Activated naive CD4-positive, alpha-beta T cell treated with anti-CD3 and anti-CD28 coated beads, Interleukin-2, amount 10 ng/mL, durations not matched to agents 7 days and 5 days (primary cell): ENCODE measurements around the gene RARS1.
A peak's percentile ranks its signal among the peaks of the same experiment; 100 is the strongest.

Source experiments
- CTCF ChIA-PET: fragments of 350-600 bp; sonication (Branson Sonifier 250); formaldehyde crosslinking; loops from one replicate; lab custom pipeline; 2021; ENCODE audit warnings: antibody characterized with exemption; lab: Charles Lee
- DNase-seq: peaks from one replicate; pipeline ENCODE4 v3.0.0-alpha.2; 2020
- H3K27ac Mint-ChIP-seq: one replicate; pipeline ENCODE4 v1.8.0; 2021; ENCODE audit warnings: mild to moderate bottlenecking, moderate library complexity, mixed read lengths
- H3K27me3 Mint-ChIP-seq: one replicate; pipeline ENCODE4 v1.8.0; 2021; ENCODE audit warnings: mild to moderate bottlenecking, mixed read lengths
- H3K36me3 Mint-ChIP-seq: one replicate; pipeline ENCODE4 v1.8.0; 2021; ENCODE audit warnings: mixed read lengths
- H3K4me1 Mint-ChIP-seq: one replicate; pipeline ENCODE4 v1.8.0; 2021; ENCODE audit warnings: mixed read lengths
- H3K4me3 Mint-ChIP-seq: one replicate; pipeline ENCODE4 v1.8.0; 2021; ENCODE audit warnings: mild to moderate bottlenecking, moderate library complexity, mixed read lengths
- H3K9me3 Mint-ChIP-seq: one replicate; pipeline ENCODE4 v1.8.0; 2021; ENCODE audit warnings: mixed read lengths

The RARS1 gene

GRCh38 chr5:168467755-168468330, 18.4 kb upstream of the RARS1 start:
- H3K9me3 Mint-ChIP-seq: no peaks in the 10 kb centered on the region
- H3K4me1 Mint-ChIP-seq: peaks cover 7% of the 10 kb centered on the region
- H3K36me3 Mint-ChIP-seq: no peaks in the 10 kb centered on the region
- H3K4me3 Mint-ChIP-seq: no peak overlapping the region
- CTCF ChIA-PET: no interaction called here
- no peak overlapping the region for H3K27ac Mint-ChIP-seq
- H3K27me3 Mint-ChIP-seq: peaks cover 3% of the 10 kb centered on the region
- DNase-seq: no peak

- H3K4me3 Mint-ChIP-seq: no peak overlapping the region
Observed at GRCh38 chr5:168468836-168469235, 17.4 kb upstream of the RARS1 start.

GRCh38 chr5:168469816-168470215, 16.5 kb upstream of the RARS1 start:
- Mint-ChIP-seq H3K9me3 (no peaks in the 10 kb centered on the region), H3K4me1 (no peaks in the 10 kb centered on the region)

More at GRCh38 chr5:168468836-168469235, 17.4 kb upstream of the RARS1 start:
- H3K27me3 Mint-ChIP-seq: peaks cover 3% of the 10 kb centered on the region
- H3K36me3 Mint-ChIP-seq: no peaks in the 10 kb centered on the region
- H3K4me1 Mint-ChIP-seq: peaks cover 6% of the 10 kb centered on the region
- H3K9me3 Mint-ChIP-seq: no peaks in the 10 kb centered on the region
- no peak overlapping the region for H3K27ac Mint-ChIP-seq
- no peak for DNase-seq
- CTCF ChIA-PET: no interaction called here

DNA sequence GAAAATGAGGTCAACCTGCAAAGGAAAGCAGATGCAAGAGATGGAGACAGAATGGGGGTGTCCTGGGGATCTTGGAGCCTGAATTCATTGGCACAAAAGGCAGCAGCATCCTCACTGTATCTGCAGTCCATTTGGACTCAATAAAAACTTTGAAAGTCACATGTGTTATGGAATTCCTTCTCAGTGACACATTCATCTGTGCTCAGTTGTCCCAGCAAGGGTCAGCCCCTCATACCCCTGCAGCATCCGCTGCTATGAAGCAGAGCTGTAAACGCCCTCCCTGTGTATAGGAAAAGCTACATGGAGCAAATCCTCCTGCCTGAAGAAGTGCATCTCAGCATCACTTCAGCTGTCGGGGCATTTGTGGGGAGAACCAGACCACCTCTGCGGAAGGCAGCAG, 14.5 kb upstream of the RARS1 start:
- Mint-ChIP-seq H3K4me1 (no peaks in the 10 kb centered on the region), H3K4me3 (no peak overlapping the region), H3K27ac (no peak overlapping the region), H3K27me3 (no peaks in the 10 kb centered on the region), H3K36me3 (no peaks in the 10 kb centered on the region), H3K9me3 (no peaks in the 10 kb centered on the region)
- DNase-seq: no peak
- CTCF ChIA-PET: no interaction called here

More at GRCh38 chr5:168469816-168470215, 16.5 kb upstream of the RARS1 start:
- Mint-ChIP-seq H3K4me3 (no peak overlapping the region), H3K27ac (no peak overlapping the region), H3K27me3 (no peaks in the 10 kb centered on the region), H3K36me3 (no peaks in the 10 kb centered on the region)
- DNase-seq: no peak
- CTCF ChIA-PET: no interaction called here

- Mint-ChIP-seq H3K27me3 (no peaks in the 10 kb centered on the region), H3K4me1 (peaks cover 2% of the 10 kb centered on the region), H3K36me3 (no peaks in the 10 kb centered on the region), H3K27ac (no peak overlapping the region), H3K4me3 (no peak overlapping the region), H3K9me3 (no peaks in the 10 kb centered on the region)
- CTCF ChIA-PET: no interaction called here
- DNase-seq: no peak
Observed at GRCh38 chr5:168472329-168472728, 13.9 kb upstream of the RARS1 start.

DNA sequence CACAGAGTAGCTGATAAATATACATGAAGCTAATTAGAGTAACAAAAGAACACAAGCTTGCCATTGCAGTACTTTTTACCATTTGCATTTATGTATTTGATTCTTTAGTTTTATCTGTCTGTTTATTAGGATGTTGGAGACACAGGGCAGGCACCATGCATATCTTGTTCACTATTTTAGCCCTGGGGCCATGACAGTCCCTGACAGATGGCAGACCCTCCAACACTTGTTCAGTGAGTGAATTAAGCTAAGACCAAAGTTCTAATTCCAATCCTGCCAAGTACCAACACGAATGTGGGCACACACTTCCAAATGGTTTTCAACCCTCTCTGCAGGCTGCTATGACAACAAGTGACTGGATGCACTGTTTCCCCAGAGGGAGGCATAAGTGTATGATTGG, 12.0 kb upstream of the RARS1 start:
- H3K36me3 Mint-ChIP-seq: no peaks in the 10 kb centered on the region
- no peak overlapping the region for H3K4me3 Mint-ChIP-seq
- no peak for DNase-seq
- no peaks in the 10 kb centered on the region for H3K9me3 Mint-ChIP-seq
- no peak overlapping the region for H3K27ac Mint-ChIP-seq
- CTCF ChIA-PET: no interaction called here
- H3K4me1 Mint-ChIP-seq: peaks cover 2% of the 10 kb centered on the region
- peaks cover 4% of the 10 kb centered on the region for H3K27me3 Mint-ChIP-seq

DNA sequence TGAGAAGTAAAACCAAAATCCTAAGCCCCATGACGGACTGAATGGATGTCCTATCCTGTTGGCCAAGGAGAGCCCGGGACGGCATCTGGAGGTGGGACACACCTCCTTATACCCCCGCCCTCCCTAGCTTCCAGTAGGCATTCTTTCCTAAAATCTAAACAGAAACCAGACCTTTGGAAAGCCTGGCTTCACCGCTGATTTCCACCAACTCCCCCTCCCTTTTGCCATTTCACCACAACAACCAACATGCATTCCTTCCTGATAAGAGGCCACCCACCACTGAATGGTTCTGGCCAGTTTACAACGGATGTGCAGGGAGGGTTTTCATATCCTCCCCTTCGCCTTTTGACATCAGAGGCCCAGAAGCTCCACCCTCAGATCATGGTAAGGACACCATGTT, 9.2 kb upstream of the RARS1 start:
- CTCF ChIA-PET: no interaction called here
- H3K36me3 Mint-ChIP-seq: no peaks in the 10 kb centered on the region
- no peaks in the 10 kb centered on the region for H3K9me3 Mint-ChIP-seq
- H3K4me1 Mint-ChIP-seq: peaks cover 8% of the 10 kb centered on the region
- H3K27me3 Mint-ChIP-seq: peaks cover 7% of the 10 kb centered on the region
- no peak overlapping the region for H3K4me3 Mint-ChIP-seq
- no peak for DNase-seq
- H3K27ac Mint-ChIP-seq: no peak overlapping the region

DNA sequence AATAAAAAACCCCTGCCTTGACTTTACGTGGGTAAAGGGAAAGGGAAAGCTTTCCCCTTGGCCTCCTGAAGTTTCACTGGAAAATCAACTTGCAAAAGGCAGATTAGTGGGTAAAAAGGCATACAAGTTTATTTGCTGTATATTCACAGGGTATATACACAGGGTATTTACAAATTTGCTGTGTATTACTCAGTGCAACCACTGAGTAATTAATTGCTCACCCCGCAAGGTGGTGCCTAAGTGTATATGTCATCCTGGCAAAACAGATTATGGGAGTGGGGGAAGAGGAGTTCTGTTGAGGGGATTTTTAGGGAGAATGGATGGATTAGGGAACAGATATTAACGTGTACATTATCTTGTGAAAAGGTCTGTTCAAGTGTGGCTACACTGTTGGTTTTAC, 7.1 kb upstream of the RARS1 start:
- H3K36me3 Mint-ChIP-seq: no peaks in the 10 kb centered on the region
- H3K27ac Mint-ChIP-seq: no peak overlapping the region
- peaks cover 10% of the 10 kb centered on the region for H3K27me3 Mint-ChIP-seq
- H3K9me3 Mint-ChIP-seq: no peaks in the 10 kb centered on the region
- CTCF ChIA-PET: no interaction called here
- no peak overlapping the region for H3K4me3 Mint-ChIP-seq
- DNase-seq: no peak
- peaks cover 8% of the 10 kb centered on the region for H3K4me1 Mint-ChIP-seq

DNA sequence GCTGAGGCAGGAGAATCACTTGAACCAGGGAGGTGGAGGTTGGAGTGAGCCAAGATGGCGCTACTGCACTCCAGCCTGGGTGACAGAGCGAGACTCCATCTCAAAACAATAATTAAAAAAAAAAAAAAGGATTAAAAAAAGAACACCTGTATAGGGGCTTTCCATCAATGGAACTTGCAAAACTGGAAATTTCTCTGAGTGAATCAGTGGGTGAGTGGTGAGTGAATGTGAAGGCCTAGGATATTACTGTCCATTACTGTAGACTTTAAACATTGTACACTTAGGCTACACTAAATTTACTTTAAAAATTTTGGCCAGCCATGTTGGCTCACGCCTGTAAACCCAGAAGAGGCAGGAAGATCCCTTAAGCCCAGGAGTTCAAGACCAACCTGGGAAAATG, 5.7 kb upstream of the RARS1 start:
- Mint-ChIP-seq H3K4me1 (peaks cover 15% of the 10 kb centered on the region), H3K4me3 (no peak overlapping the region), H3K9me3 (no peaks in the 10 kb centered on the region), H3K27me3 (peaks cover 10% of the 10 kb centered on the region), H3K36me3 (no peaks in the 10 kb centered on the region), H3K27ac (no peak overlapping the region)
- DNase-seq: no peak
- CTCF ChIA-PET: no interaction called here

- no peaks in the 10 kb centered on the region for H3K9me3 Mint-ChIP-seq
- peaks cover 22% of the 10 kb centered on the region for H3K4me1 Mint-ChIP-seq
- peaks cover 2% of the 10 kb centered on the region for H3K36me3 Mint-ChIP-seq
- DNase-seq: peak; percentile 24
- CTCF ChIA-PET: no interaction called here
- H3K4me3 Mint-ChIP-seq: no peak overlapping the region
- no peak overlapping the region for H3K27ac Mint-ChIP-seq
- H3K27me3 Mint-ChIP-seq: peaks cover 13% of the 10 kb centered on the region
Observed at GRCh38 chr5:168481330-168481788, 4.9 kb upstream of the RARS1 start.

DNA sequence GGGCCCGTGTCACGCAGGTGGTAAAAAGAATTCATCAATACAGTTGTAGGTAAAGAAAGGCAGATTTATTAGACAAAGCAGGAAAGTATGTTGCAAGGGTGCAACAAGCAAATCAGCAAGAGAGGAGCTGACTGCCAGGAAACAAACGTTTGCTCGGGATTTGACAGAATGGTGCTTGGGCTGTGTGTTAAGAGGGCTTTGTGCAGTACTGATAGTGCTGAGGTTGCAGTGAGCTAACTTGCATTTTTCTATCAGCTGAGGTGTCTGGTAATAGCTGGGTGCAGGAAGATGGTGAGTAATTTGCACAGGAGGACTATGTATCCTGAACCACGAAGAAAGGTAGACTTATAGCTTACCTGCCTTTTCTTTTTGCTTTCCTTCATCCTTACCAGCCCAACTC, 3.9 kb upstream of the RARS1 start:
- Mint-ChIP-seq H3K9me3 (no peaks in the 10 kb centered on the region), H3K4me3 (no peak overlapping the region), H3K4me1 (peaks cover 26% of the 10 kb centered on the region), H3K36me3 (peaks cover 3% of the 10 kb centered on the region), H3K27me3 (peaks cover 15% of the 10 kb centered on the region), H3K27ac (no peak overlapping the region)
- no peak for DNase-seq
- CTCF ChIA-PET: no interaction called here

GRCh38 chr5:168489059-168489458, 2.8 kb downstream of the RARS1 start:
- no peak overlapping the region for H3K4me3 Mint-ChIP-seq
- CTCF ChIA-PET: interaction anchor here (1.1 kb wide), 1 partner anchor 10 kb away, joined by 3 read pairs; no protein-coding TSS in a partner anchor

DNA sequence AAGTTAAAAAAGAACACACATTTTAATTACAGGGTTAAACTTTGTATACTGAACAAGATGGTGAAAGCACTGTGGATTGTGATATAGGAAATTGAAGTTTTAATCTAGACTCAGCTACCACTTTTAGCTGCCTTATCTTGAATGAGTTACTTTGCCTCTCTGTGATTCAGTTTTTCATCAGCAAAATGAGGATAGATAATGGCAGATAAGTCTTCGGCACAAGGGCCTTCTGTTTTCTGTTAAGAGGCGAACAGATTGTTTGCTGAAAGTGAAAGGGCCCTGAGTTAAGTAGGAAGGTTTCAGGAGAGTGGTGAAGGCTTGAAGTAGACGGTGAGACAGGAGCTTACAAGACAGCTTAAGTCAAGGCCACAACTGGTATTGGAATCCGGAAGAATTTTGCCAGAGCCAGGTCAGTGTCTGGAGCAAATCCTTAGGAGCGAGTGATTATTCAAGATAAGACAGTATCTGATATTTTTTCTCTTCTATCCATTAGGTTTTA, 7.8 kb downstream of the RARS1 start:
- peaks cover 9% of the 10 kb centered on the region for H3K4me1 Mint-ChIP-seq
- H3K36me3 Mint-ChIP-seq: peaks cover 57% of the 10 kb centered on the region
- no peaks in the 10 kb centered on the region for H3K27me3 Mint-ChIP-seq
- no peak overlapping the region for H3K4me3 Mint-ChIP-seq
- H3K27ac Mint-ChIP-seq: no peak overlapping the region
- no peaks in the 10 kb centered on the region for H3K9me3 Mint-ChIP-seq
- CTCF ChIA-PET: no interaction called here
- no peak for DNase-seq

More at GRCh38 chr5:168489059-168489458, 2.8 kb downstream of the RARS1 start:
- Mint-ChIP-seq H3K4me1 (peaks cover 36% of the 10 kb centered on the region), H3K27me3 (peaks cover 5% of the 10 kb centered on the region), H3K36me3 (peaks cover 43% of the 10 kb centered on the region), H3K27ac (no peak overlapping the region), H3K9me3 (no peaks in the 10 kb centered on the region)
- DNase-seq: no peak

DNA sequence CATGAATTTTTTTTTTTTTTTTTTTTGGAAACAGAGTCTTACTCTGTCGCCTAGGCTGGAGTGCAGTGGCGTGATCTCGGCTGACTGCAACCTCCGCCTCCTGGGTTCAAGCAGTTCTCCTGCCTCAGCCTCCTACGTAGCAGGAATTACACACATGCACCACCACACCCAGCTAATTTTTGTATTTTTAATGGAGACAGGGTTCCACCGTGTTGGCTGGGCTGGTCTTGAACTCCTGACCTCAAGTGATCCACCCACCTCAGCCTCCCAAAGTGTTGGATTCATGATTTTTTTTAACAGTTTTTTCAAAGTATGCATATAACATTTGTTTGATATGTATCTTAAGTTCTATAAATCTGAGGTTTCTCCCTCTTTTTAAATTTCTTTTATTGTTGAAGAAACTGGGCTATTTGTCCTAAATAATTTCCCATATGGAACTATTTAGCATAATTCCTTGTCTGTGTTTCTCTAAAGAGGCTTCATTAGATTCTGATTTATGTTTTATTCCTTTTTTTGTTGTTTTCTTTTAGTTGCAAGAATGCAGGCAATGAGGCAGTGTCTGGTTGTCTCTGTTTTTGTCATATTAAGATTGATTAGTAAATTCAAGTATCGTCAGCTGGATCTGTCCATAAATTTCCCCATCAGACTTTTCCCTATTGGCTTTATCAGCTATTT, 16.4 kb downstream of the RARS1 start:
- no peak overlapping the region for H3K27ac Mint-ChIP-seq
- no peaks in the 10 kb centered on the region for H3K9me3 Mint-ChIP-seq
- H3K4me3 Mint-ChIP-seq: no peak overlapping the region
- CTCF ChIA-PET: no interaction called here
- no peaks in the 10 kb centered on the region for H3K4me1 Mint-ChIP-seq
- H3K27me3 Mint-ChIP-seq: no peaks in the 10 kb centered on the region
- DNase-seq: no peak
- H3K36me3 Mint-ChIP-seq: peaks cover 47% of the 10 kb centered on the region

DNA sequence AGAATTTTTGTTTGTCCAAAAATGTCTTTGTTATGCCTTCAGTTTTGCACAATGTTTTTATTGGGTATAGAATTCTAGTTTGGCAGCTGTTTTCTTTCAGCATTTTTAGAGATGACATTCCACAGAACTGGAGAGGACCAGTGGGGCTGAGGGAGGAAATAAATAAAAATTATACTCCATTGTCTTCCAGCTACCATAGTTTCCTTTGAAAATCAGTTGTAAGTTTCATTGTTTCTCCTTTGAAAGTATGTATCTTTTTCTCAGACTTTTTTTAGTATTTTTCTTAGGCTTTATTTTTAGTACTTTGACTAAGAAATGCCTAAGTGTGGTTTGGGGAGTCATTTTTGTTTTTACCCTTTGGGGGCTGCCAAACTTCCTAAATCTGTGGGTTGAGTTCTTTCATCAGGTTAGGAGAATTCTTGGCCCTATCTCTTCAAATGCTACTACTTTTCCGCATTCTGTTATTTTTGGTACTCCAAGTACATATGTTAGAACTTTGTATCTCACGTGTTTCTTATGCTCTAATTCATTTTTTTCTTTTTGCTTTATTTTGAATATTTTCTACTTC, 27.7 kb downstream of the RARS1 start:
- H3K27ac Mint-ChIP-seq: no peak overlapping the region
- DNase-seq: no peak
- CTCF ChIA-PET: no interaction called here
- peaks cover 9% of the 10 kb centered on the region for H3K9me3 Mint-ChIP-seq
- no peaks in the 10 kb centered on the region for H3K27me3 Mint-ChIP-seq
- peaks cover 79% of the 10 kb centered on the region for H3K36me3 Mint-ChIP-seq
- H3K4me1 Mint-ChIP-seq: no peaks in the 10 kb centered on the region
- H3K4me3 Mint-ChIP-seq: no peak overlapping the region
